NB4 (cell line): Measurements from ENCODE around the gene HADHA.

Source experiments
- MAX ChIP-seq: IDR thresholded peaks from 2 replicates; pipeline ENCODE4 v1.6.1; 2011; ENCODE audit warnings: low read depth, low read length
- POLR2A ChIP-seq: IDR thresholded peaks from 2 replicates; pipeline ENCODE4 v1.6.1; 2011; ENCODE audit warnings: mild to moderate bottlenecking; ENCODE audit not compliant: insufficient read length; ENCODE audit errors: extremely low read depth
- TF ChIP-seq, protein P1 (sequence below): IDR thresholded peaks from one replicate; pipeline ENCODE4 v1.5.1; 2012; ENCODE audit warnings: low read depth, low read length

GRCh38 chr2:26193578-26194231 lies 50.7 kb downstream of the HADHA start:
- TF ChIP-seq, protein P1, sequence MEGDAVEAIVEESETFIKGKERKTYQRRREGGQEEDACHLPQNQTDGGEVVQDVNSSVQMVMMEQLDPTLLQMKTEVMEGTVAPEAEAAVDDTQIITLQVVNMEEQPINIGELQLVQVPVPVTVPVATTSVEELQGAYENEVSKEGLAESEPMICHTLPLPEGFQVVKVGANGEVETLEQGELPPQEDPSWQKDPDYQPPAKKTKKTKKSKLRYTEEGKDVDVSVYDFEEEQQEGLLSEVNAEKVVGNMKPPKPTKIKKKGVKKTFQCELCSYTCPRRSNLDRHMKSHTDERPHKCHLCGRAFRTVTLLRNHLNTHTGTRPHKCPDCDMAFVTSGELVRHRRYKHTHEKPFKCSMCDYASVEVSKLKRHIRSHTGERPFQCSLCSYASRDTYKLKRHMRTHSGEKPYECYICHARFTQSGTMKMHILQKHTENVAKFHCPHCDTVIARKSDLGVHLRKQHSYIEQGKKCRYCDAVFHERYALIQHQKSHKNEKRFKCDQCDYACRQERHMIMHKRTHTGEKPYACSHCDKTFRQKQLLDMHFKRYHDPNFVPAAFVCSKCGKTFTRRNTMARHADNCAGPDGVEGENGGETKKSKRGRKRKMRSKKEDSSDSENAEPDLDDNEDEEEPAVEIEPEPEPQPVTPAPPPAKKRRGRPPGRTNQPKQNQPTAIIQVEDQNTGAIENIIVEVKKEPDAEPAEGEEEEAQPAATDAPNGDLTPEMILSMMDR, result no peak
- no peak for TF ChIP-seq MAX
- TF ChIP-seq POLR2A, result no peak
